Tibial artery (tissue), 4 donors: ENCODE measurements around the gene ITGB8.
"Not testable (repeated sequence)": the region's sequence is repeated elsewhere in the genome, so short reads cannot be mapped to it uniquely, and the experiment has no call there.

Experiments
- DNase-seq, 2 donors: peaks; one replicate each; pipeline ENCODE4 v3.0.0-alpha.2; 2019
- H3K27ac ChIP-seq, 2 donors: fragments of 200-600 bp; sonication (generic) in 1 of 2; 1 replicate in 1 of 2; 2 replicates in 1 of 2; pipeline ENCODE4 v1.5.1; 2018 to 2019; ENCODE audit warnings: mild to moderate bottlenecking in 1 of 2
- H3K27me3 ChIP-seq, 2 donors: fragments of 200-600 bp; sonication (generic) in 1 of 2; one replicate each; pipeline versions ENCODE4 v1.5.1 to v1.6.0; 2016 to 2019
- H3K36me3 ChIP-seq, 3 donors: fragments of 200-600 bp; sonication (generic) in 2 of 3; one replicate each; pipeline ENCODE4 v1.5.1; 2016 to 2019; ENCODE audit warnings: mild to moderate bottlenecking in 2 of 3
- H3K4me1 ChIP-seq, 4 donors: fragments of 200-600 bp; sonication (generic) in 2 of 4; 1 replicate in 3 of 4; 2 replicates in 1 of 4; pipeline ENCODE4 v1.5.1; 2016 to 2019
- H3K4me3 ChIP-seq, 2 donors: fragments of 200-600 bp; sonication (generic) in 1 of 2; 1 replicate in 1 of 2; 2 replicates in 1 of 2; pipeline ENCODE4 v1.5.1; 2018 to 2019; ENCODE audit warnings: mild to moderate bottlenecking in 2 of 2
- H3K9me3 ChIP-seq, 3 donors: fragments of 200-600 bp; sonication (generic) in 1 of 3; one replicate each; pipeline ENCODE4 v1.5.1; 2016 to 2019
- CTCF ChIP-seq, 2 experiments: fragments of 200-600 bp in 1 of 2; fragments of 450-650 bp in 1 of 2; IDR thresholded peaks; one replicate each; pipeline ENCODE4 v1.5.1; 2017 to 2019; ENCODE audit warnings: antibody characterized with exemption in 2 of 2, mild to moderate bottlenecking in 1 of 2, moderate library complexity in 1 of 2
- intact Hi-C: fragments of 100-400 bp; cut with DNase I; formaldehyde crosslinking; loops from one replicate; pipeline ENCODE4 v1.15.0; 2023; ENCODE audit warnings: low total_unique reads

Gene ITGB8

DNA sequence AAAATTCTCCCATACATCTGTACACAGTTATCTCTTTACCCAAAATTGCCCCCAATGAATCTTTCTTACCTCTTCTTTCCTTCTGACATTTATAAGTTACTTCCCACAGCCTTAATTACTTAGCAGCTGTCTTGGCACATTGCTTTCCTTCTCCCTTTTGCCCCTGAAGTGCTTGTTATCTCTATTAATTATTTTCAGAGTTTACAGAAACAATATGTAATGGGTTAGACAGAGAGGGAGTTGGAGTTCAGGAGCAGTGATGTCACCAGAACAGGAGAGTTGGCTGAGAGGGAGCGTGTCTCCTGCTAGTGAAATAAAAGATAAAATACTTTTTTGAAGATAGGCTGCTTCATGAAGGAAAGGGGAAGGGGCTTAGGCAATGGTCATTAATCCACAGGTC is 57.4 kb downstream of the ITGB8 start:
- TF ChIP-seq CTCF (IDR thresholded peaks at IDR 0.05) = no peak
- peaks cover 0 to 30% (median 0%) of the 10 kb centered on the region in 3 donors for H3K36me3 ChIP-seq
- no peaks in the 10 kb centered on the region for H3K27me3 ChIP-seq
- peaks cover 0 to 4% (median 0%) of the 10 kb centered on the region in 4 donors for H3K4me1 ChIP-seq
- intact Hi-C loops = no loop called here
- H3K27ac ChIP-seq = no peak overlapping the region
- no peak for DNase-seq
- H3K4me3 ChIP-seq = no peak overlapping the region
- H3K9me3 ChIP-seq = no peaks in the 10 kb centered on the region

- H3K27ac ChIP-seq, H3K27me3 ChIP-seq, H3K4me1 ChIP-seq, DNase-seq, H3K9me3 ChIP-seq, intact Hi-C loops, H3K4me3 ChIP-seq: not testable (repeated sequence)
- H3K36me3 ChIP-seq = peaks cover 0 to 20% (median 6%) of the 10 kb centered on the region in 3 donors
Measured at GRCh38 chr7:20389192-20389591, 58.5 kb downstream of the ITGB8 start.

GRCh38 chr7:20393021-20393610 is 62.4 kb downstream of the ITGB8 start:
- H3K27me3 ChIP-seq = no peaks in the 10 kb centered on the region
- H3K9me3 ChIP-seq = no peaks in the 10 kb centered on the region
- peaks cover 0 to 7% (median 0%) of the 10 kb centered on the region in 4 donors for H3K4me1 ChIP-seq
- intact Hi-C loops = no loop called here
- no peak overlapping the region for H3K4me3 ChIP-seq
- H3K27ac ChIP-seq = no peak overlapping the region
- DNase-seq = no peak
- TF ChIP-seq CTCF (IDR thresholded peaks at IDR 0.05) = no peak
- H3K36me3 ChIP-seq = peaks cover 6 to 38% (median 7%) of the 10 kb centered on the region in 3 donors

DNA sequence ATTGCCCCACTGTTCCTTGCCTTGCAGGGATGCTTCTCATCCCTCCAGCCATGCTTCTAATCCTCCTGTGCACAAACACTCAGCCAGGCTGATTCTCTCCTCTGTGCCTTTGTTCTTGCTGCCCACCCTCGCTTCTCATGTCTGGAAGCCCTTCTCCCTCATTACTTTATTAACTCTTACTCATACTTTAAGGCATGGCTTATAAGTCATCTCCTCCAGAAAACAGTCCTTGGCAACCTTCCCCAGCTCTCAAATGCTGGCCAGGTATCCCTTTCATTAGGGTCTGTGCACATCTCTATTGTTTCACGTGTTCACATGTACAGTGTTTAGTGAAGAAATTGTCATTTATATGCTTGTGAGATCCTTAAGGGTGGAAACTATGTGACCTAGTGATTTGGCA is 62.9 kb downstream of the ITGB8 start:
- peaks cover 6 to 38% (median 7%) of the 10 kb centered on the region in 3 donors for H3K36me3 ChIP-seq
- H3K9me3 ChIP-seq = no peaks in the 10 kb centered on the region
- no peak for DNase-seq
- no peak for TF ChIP-seq CTCF (IDR thresholded peaks at IDR 0.05)
- no peak overlapping the region for H3K4me3 ChIP-seq
- no peaks in the 10 kb centered on the region for H3K27me3 ChIP-seq
- intact Hi-C loops = no loop called here
- H3K27ac ChIP-seq = no peak overlapping the region
- H3K4me1 ChIP-seq = peaks cover 0 to 7% (median 0%) of the 10 kb centered on the region in 4 donors

DNA sequence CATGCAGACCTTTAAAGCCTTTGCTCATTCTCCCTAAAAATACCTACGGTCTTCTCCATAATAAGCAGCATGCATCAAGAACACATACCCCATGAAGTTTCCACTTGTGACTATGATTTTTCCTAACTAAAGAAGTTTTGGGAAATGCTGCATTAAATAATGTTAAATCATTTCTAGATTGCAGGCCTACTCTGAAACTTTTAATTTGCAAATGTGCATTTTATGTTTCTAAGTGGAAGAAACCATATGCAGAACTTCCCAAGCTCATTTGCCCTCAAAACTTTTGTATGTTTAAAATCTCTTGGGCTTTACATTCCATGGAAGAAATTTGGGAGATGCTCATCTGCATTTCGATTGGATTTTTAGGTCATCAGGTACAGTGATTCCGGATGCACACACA is 63.6 kb downstream of the ITGB8 start:
- Histone ChIP-seq H3K36me3 (peaks cover 6 to 38% (median 7%) of the 10 kb centered on the region in 3 donors), H3K27ac (no peak overlapping the region), H3K27me3 (no peaks in the 10 kb centered on the region), H3K9me3 (no peaks in the 10 kb centered on the region), H3K4me3 (no peak overlapping the region), H3K4me1 (peaks cover 0 to 7% (median 0%) of the 10 kb centered on the region in 4 donors)
- no peak for TF ChIP-seq CTCF (IDR thresholded peaks at IDR 0.05)
- intact Hi-C loops = no loop called here
- no peak for DNase-seq

- intact Hi-C loops = no loop called here
- no peak for DNase-seq
- no peak overlapping the region for H3K4me3 ChIP-seq
- peaks cover 0 to 7% (median 0%) of the 10 kb centered on the region in 4 donors for H3K4me1 ChIP-seq
- H3K36me3 ChIP-seq = peaks cover 6 to 38% (median 7%) of the 10 kb centered on the region in 3 donors
- TF ChIP-seq CTCF (IDR thresholded peaks at IDR 0.05) = no peak
- H3K27ac ChIP-seq = no peak overlapping the region
- H3K27me3 ChIP-seq = no peaks in the 10 kb centered on the region
- H3K9me3 ChIP-seq = no peaks in the 10 kb centered on the region
Measured at GRCh38 chr7:20395104-20395503, 64.4 kb downstream of the ITGB8 start.
